HG03558 (cell line): ENCODE measurements around the gene MRPL46.
"Not testable (repeated sequence)": the region's sequence is repeated elsewhere in the genome, so short reads cannot be mapped to it uniquely, and the experiment has no call there.

Experiments used
- ATAC-seq: cut with Tn5 transposase; IDR thresholded peaks from one replicate; pipeline ENCODE4 v1.9.1; 2021; ENCODE audit warnings: moderate number of reproducible peaks; ENCODE audit not compliant: unreplicated experiment; ENCODE audit errors: extremely low read depth

Gene MRPL46

GRCh38 chr15:88448991-88449461 lies 18.2 kb downstream of the MRPL46 start:
- ATAC-seq, result no peak

- ATAC-seq, result no peak
These were observed 19.4 kb downstream of the MRPL46 start for GRCh38 chr15:88447741-88448140.

- ATAC-seq, result no peak
These were observed 20.0 kb downstream of the MRPL46 start for GRCh38 chr15:88447206-88447605.

GRCh38 chr15:88441076-88441730 lies 26.0 kb downstream of the MRPL46 start:
- ATAC-seq, result no peak

GRCh38 chr15:88440021-88440420 lies 27.2 kb downstream of the MRPL46 start:
- no peak for ATAC-seq

GRCh38 chr15:88438181-88438580 lies 29.0 kb downstream of the MRPL46 start:
- no peak for ATAC-seq

GRCh38 chr15:88434106-88434505 lies 33.1 kb downstream of the MRPL46 start:
- not testable (repeated sequence) for ATAC-seq

- no peak for ATAC-seq
These were observed 34.0 kb downstream of the MRPL46 start for GRCh38 chr15:88433046-88433685.

GRCh38 chr15:88431441-88431840 lies 35.7 kb downstream of the MRPL46 start:
- ATAC-seq, result no peak

- no peak for ATAC-seq
These were observed 37.1 kb downstream of the MRPL46 start for GRCh38 chr15:88430051-88430450.

GRCh38 chr15:88428805-88429605 lies 38.2 kb downstream of the MRPL46 start:
- no peak for ATAC-seq

- ATAC-seq, result no peak
These were observed 39.1 kb downstream of the MRPL46 start for GRCh38 chr15:88428053-88428452.

GRCh38 chr15:88426304-88426703 lies 40.9 kb downstream of the MRPL46 start:
- ATAC-seq, result no peak

GRCh38 chr15:88423331-88423730 lies 43.9 kb downstream of the MRPL46 start:
- ATAC-seq, result no peak

- ATAC-seq, result peak; percentile 52
These were observed 47.4 kb downstream of the MRPL46 start for GRCh38 chr15:88419830-88420229.
